K562 (cell line): ENCODE results near the gene PHKG1. TPM values are rescaled to one million over a fixed set of nuclear protein-coding genes. Genes with fewer than 3 reads are reported as not detected.

ENCODE experiments used
- BRD9 ChIP-seq: fragments of 450-650 bp; IDR thresholded peaks from 2 replicates; pipeline ENCODE4 v1.6.1; 2018; ENCODE audit warnings: low read depth; ENCODE audit not compliant: partially characterized antibody
- CC2D1A ChIP-seq: fragments of 450-650 bp; IDR thresholded peaks from 2 replicates; pipeline ENCODE4 v1.6.1; 2017; ENCODE audit warnings: mild to moderate bottlenecking
- CUX1 ChIP-seq: fragments of 200-800 bp; sonication (Bioruptor generic); IDR thresholded peaks from 2 replicates; pipeline ENCODE4 v1.6.1; 2016; ENCODE audit warnings: missing genetic modification characterization, missing compliant biosample characterization
- DLX4 ChIP-seq: fragments of 250-450 bp; sonication (Bioruptor Pico); IDR thresholded peaks from 2 replicates; pipeline ENCODE4 v1.6.1; 2021; ENCODE audit warnings: mild to moderate bottlenecking
- HINFP ChIP-seq: fragments of 450-650 bp; conservative IDR thresholded peaks from 2 replicates; pipeline ENCODE4 v1.6.1; 2016; ENCODE audit warnings: missing genetic modification characterization, low read depth, mild to moderate bottlenecking, control low read depth, missing compliant biosample characterization
- HOXB6 ChIP-seq: fragments of 250-450 bp; sonication (Bioruptor Pico); IDR thresholded peaks from 2 replicates; pipeline ENCODE4 v1.5.1; 2022; ENCODE audit warnings: mild to moderate bottlenecking, borderline replicate concordance
- ID3 ChIP-seq, 2 experiments: fragments of 250-450 bp in 1 of 2; fragments of 450-650 bp in 1 of 2; sonication (Bioruptor Pico) in 1 of 2; IDR thresholded peaks; 2 replicates each; pipeline versions ENCODE4 v1.6.1 to v1.8.0; 2016 to 2021; ENCODE audit warnings: mild to moderate bottlenecking in 2 of 2, moderate library complexity in 2 of 2, missing compliant biosample characterization in 1 of 2, missing genetic modification characterization in 1 of 2
- L3MBTL2 ChIP-seq: fragments of 450-650 bp; IDR thresholded peaks from 2 replicates; pipeline ENCODE4 v1.6.1; 2016; ENCODE audit warnings: mild to moderate bottlenecking, moderate library complexity
- NFIC ChIP-seq: fragments of 450-650 bp; IDR thresholded peaks from 2 replicates; pipeline ENCODE4 v1.6.1; 2017; ENCODE audit warnings: mild to moderate bottlenecking, inconsistent platforms
- RBM25 ChIP-seq: fragments of 200-400 bp; formaldehyde crosslinking; IDR thresholded peaks from 2 replicates; pipeline ENCODE4 v1.6.1; 2018; ENCODE audit warnings: low read length, low read depth, moderate library complexity; ENCODE audit not compliant: severe bottlenecking
- SAP30 ChIP-seq: fragments of 200-600 bp; sonication (generic); IDR thresholded peaks from 2 replicates; pipeline ENCODE4 v1.6.1; 2012; ENCODE audit warnings: borderline replicate concordance, low read depth, mild to moderate bottlenecking, moderate library complexity, low read length, control low read depth, inconsistent platforms; ENCODE audit not compliant: insufficient read depth, poor library complexity, severe bottlenecking
- TRIM28 ChIP-seq: fragments of 450-650 bp; IDR thresholded peaks from 2 replicates; pipeline ENCODE4 v1.6.1; 2017
- ZBTB2 ChIP-seq: fragments of 450-650 bp; IDR thresholded peaks from 2 replicates; pipeline ENCODE4 v1.6.1; 2016; ENCODE audit warnings: antibody characterized with exemption
- ZKSCAN3 ChIP-seq: fragments of 250-450 bp; sonication (Bioruptor Pico); IDR thresholded peaks from 2 replicates; pipeline ENCODE4 v1.4.0; 2020
- ZNF75A ChIP-seq: fragments of 450-650 bp; formaldehyde crosslinking; IDR thresholded peaks from 2 replicates; pipeline ENCODE4 v1.4.0; 2020; ENCODE audit warnings: mild to moderate bottlenecking
- ZNF79 ChIP-seq: fragments of 250-450 bp; sonication (Bioruptor Pico); IDR thresholded peaks from 2 replicates; pipeline ENCODE4 v1.4.0; 2020; ENCODE audit warnings: low read depth, mild to moderate bottlenecking, moderate library complexity
- ZSCAN29 ChIP-seq: fragments of 450-650 bp; IDR thresholded peaks from 2 replicates; pipeline ENCODE4 v1.6.1; 2017
- ZSCAN32 ChIP-seq: fragments of 450-650 bp; formaldehyde crosslinking; IDR thresholded peaks from 2 replicates; pipeline ENCODE4 v1.4.0; 2020; ENCODE audit warnings: mild to moderate bottlenecking, moderate library complexity
- ZZZ3 ChIP-seq: fragments of 450-650 bp; IDR thresholded peaks from 2 replicates; pipeline ENCODE4 v1.6.1; 2016; ENCODE audit warnings: antibody characterized with exemption, mild to moderate bottlenecking, moderate library complexity
- polyA plus RNA-seq, 8 experiments: library from polyadenylated mRNA; depleted of rRNA in 4 of 8; stranded (reverse) in 5 of 8; unstranded in 3 of 8; fragments of >200 nt; fragmentation: Nextera tagmentation in 2 of 8; fragmentation: Illumina TruSeq in 1 of 8; extraction: Ambion mirVana in 2 of 8; extraction: Trizol in 1 of 8; gene quantifications; 2 replicates each; pipeline versions ENCODE4 v1.2.1 to v1.2.3, GENCODE V29; 2011 to 2014; ENCODE audit warnings: inconsistent platforms in 1 of 8, missing spikeins in 1 of 8
- total RNA-seq, 7 experiments: library from RNA; depleted of rRNA in 6 of 7; stranded (reverse); fragments of >200 nt in 6 of 7; fragmentation: Illumina TruSeq in 2 of 7; extraction: Trizol in 2 of 7; gene quantifications; 2 replicates each; pipeline versions ENCODE4 v1.2.1 to v1.2.3, GENCODE V29; 2011 to 2021; ENCODE audit warnings: low replicate concordance in 1 of 7

The PHKG1 gene
- total and polyA plus RNA-seq, 9 of the 15 experiments (the other 6 are each of a cell fraction or from before 2014, with no cell fraction given): 0.10 to 0.83 (median 0.46) TPM

GRCh38 chr7:56051053-56051338, 41.8 kb downstream of the PHKG1 start (continued):
- TF ChIP-seq ZBTB2 (no peak), CC2D1A (0 out of 2 replicates have a peak, but pooled peaks have one; percentile 24), HOXB6 (no peak), ZSCAN29 (peak; percentile 40; the same call in 1 of the 2 replicates), RBM25 (no peak), ZZZ3 (0 out of 2 replicates have a peak, but pooled peaks have one; percentile 55), ZSCAN32 (CRISPR knock-in tag) (0 out of 2 replicates have a peak, but pooled peaks have one; percentile 4), ZNF75A (CRISPR knock-in tag) (no peak), ZKSCAN3 (CRISPR knock-in tag) (no peak), HINFP (tag) (no peak), ID3 (CRISPR knock-in tag; IDR thresholded peaks at IDR 0.05) (no peak), ID3 (tag; IDR thresholded peaks at IDR 0.05) (peak; percentile 59; the same call in 1 of the 2 replicates), CUX1 (CRISPR knock-in tag) (0 out of 2 replicates have a peak, but pooled peaks have one; percentile 38), BRD9 (peak; percentile 85), DLX4 (CRISPR knock-in tag) (no peak), L3MBTL2 (no peak), ZNF79 (CRISPR knock-in tag) (no peak), TRIM28 (no peak), NFIC (peak; percentile 61), SAP30 (no peak)
